GM23338 (cell line): ENCODE measurements around the gene USP49.

Source experiments
- CREB1 ChIP-seq: fragments of 250-450 bp; sonication (Bioruptor Pico); IDR thresholded peaks from 2 replicates; pipeline ENCODE4 v1.5.0; 2020; ENCODE audit warnings: low read depth, mild to moderate bottlenecking, moderate library complexity
- CTCF ChIP-seq, 2 experiments: fragments of 200-600 bp in 1 of 2; sonication (generic) in 1 of 2; conservative IDR thresholded peaks; 2 replicates each; pipeline versions ENCODE4 v1.5.1 to v1.6.1; 2016 to 2017; ENCODE audit warnings: antibody characterized with exemption in 2 of 2, low read depth in 2 of 2, mild to moderate bottlenecking in 2 of 2, moderate library complexity in 1 of 2
- ETS1 ChIP-seq: IDR thresholded peaks from 2 replicates; pipeline ENCODE4 v1.6.1; 2016; ENCODE audit warnings: antibody characterized with exemption
- EZH2 ChIP-seq: fragments of 200-600 bp; sonication (generic); IDR thresholded peaks from one replicate; pipeline ENCODE4 v1.8.0; 2017; ENCODE audit warnings: antibody characterized with exemption, mild to moderate bottlenecking, low read depth; ENCODE audit not compliant: unreplicated experiment
- EZH2phosphoT487 ChIP-seq: fragments of 200-600 bp; sonication (generic); IDR thresholded peaks from one replicate; pipeline ENCODE4 v1.8.1; 2018; ENCODE audit warnings: antibody characterized with exemption; ENCODE audit not compliant: unreplicated experiment
- JUNB ChIP-seq: IDR thresholded peaks from one replicate; pipeline ENCODE4 v1.6.1; 2016; ENCODE audit warnings: antibody characterized with exemption; ENCODE audit not compliant: unreplicated experiment
- NANOG ChIP-seq: IDR thresholded peaks from 2 replicates; pipeline ENCODE4 v1.6.1; 2016; ENCODE audit warnings: antibody characterized with exemption, borderline replicate concordance
- POLR2AphosphoS5 ChIP-seq: IDR thresholded peaks from 2 replicates; pipeline ENCODE4 v1.6.1; 2016; ENCODE audit warnings: antibody characterized with exemption, low read depth
- REST ChIP-seq: IDR thresholded peaks from one replicate; pipeline ENCODE4 v1.6.1; 2018; ENCODE audit warnings: antibody characterized with exemption; ENCODE audit not compliant: unreplicated experiment
- STAT1 ChIP-seq: IDR thresholded peaks from one replicate; pipeline ENCODE4 v1.6.1; 2016; ENCODE audit warnings: antibody characterized with exemption; ENCODE audit not compliant: unreplicated experiment
- ZNF114 ChIP-seq: fragments of 250-450 bp; sonication (Bioruptor Pico); IDR thresholded peaks from 2 replicates; pipeline ENCODE4 v1.5.0; 2020; ENCODE audit warnings: mild to moderate bottlenecking, moderate library complexity
- ZNF331 ChIP-seq: fragments of 250-450 bp; sonication (Bioruptor Pico); IDR thresholded peaks from 2 replicates; pipeline ENCODE4 v1.5.0; 2020; ENCODE audit warnings: low read depth, mild to moderate bottlenecking, moderate library complexity
- ZNF462 ChIP-seq: fragments of 250-450 bp; sonication (Bioruptor Pico); IDR thresholded peaks from 2 replicates; pipeline ENCODE4 v1.5.0; 2020; ENCODE audit warnings: mild to moderate bottlenecking, moderate library complexity

GRCh38 chr6:41774841-41775240, 120.3 kb downstream of the USP49 start:
- TF ChIP-seq ZNF331 (CRISPR knock-in tag) (no peak), EZH2 (no peak), CTCF (conservative IDR thresholded peaks at IDR 0.05; ENCODE audit: low read depth in 2 of 2) (no peak), NANOG (no peak), POLR2AphosphoS5 (no peak), JUNB (no peak), CREB1 (CRISPR knock-in tag) (no peak), ETS1 (no peak), EZH2phosphoT487 (no peak), REST (no peak), STAT1 (no peak), ZNF114 (no peak), ZNF462 (CRISPR knock-in tag) (no peak)
